AG04449 (cell line): ENCODE results near the gene H19.

ENCODE experiments used
- CTCF ChIA-PET: fragments of 350-600 bp; formaldehyde crosslinking; extraction: SDS; loops from one replicate; lab custom pipeline; 2021; ENCODE audit warnings: antibody characterized with exemption; lab: Yijun Ruan, JAX
- POLR2A ChIA-PET: fragments of 400-600, 350-600 bp; formaldehyde crosslinking; extraction: SDS; loops from one replicate; lab custom pipeline; 2020; ENCODE audit warnings: antibody characterized with exemption, inconsistent platforms; lab: Yijun Ruan, JAX
- DNase-seq: peaks from one replicate; pipeline ENCODE4 v3.0.0-alpha.2; 2010; ENCODE audit warnings: low read depth, low spot score
- H3K4me3 ChIP-seq: 2 replicates; pipeline ENCODE4 v1.5.1; 2011; ENCODE audit warnings: low read depth, mild to moderate bottlenecking, control low read depth, low read length
- TF ChIP-seq, protein P1 (sequence below): IDR thresholded peaks from one replicate; pipeline ENCODE4 v1.5.1; 2011; ENCODE audit warnings: mild to moderate bottlenecking, moderate library complexity, low read length, control low read depth, inconsistent platforms; ENCODE audit not compliant: insufficient read depth; ENCODE audit errors: missing control alignments

Gene H19

DNA sequence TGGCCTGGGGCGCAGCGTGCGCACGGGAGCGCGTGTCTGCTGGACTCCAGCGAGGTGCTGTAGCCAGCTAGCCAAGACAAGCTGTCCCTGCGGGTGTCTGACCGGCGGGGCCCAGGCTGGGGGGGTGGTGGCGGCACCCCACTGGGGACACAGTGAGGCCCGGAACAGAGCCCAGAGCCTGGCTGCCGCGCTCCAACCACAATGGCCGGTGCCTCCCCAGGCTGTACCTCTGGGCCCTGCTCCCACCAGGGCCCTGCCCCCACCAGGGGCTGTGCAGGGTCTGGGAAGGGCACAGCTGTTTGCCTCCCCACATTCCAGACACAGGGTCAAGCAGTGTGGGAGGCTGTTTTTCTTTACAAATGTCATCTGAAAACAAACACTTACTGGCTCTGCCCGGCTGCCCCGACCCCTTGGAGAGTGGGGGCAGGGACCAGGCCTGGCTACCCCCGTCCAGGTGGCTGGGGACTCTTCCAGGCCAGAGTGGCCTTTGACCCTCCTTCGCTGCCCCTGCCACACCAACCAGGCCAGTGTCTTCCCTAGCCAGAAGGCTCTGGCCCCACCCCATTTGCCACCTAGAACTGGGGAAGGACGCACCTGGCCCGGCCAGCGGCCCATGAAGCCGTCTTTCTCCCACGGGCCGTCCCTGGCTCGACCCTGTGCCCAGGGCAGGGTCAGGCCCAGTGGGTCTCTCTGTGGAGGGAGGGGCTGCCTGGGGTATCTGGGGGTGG, 14.6 kb downstream of the H19 start:
- DNase-seq = no peak
- TF ChIP-seq, protein P1, sequence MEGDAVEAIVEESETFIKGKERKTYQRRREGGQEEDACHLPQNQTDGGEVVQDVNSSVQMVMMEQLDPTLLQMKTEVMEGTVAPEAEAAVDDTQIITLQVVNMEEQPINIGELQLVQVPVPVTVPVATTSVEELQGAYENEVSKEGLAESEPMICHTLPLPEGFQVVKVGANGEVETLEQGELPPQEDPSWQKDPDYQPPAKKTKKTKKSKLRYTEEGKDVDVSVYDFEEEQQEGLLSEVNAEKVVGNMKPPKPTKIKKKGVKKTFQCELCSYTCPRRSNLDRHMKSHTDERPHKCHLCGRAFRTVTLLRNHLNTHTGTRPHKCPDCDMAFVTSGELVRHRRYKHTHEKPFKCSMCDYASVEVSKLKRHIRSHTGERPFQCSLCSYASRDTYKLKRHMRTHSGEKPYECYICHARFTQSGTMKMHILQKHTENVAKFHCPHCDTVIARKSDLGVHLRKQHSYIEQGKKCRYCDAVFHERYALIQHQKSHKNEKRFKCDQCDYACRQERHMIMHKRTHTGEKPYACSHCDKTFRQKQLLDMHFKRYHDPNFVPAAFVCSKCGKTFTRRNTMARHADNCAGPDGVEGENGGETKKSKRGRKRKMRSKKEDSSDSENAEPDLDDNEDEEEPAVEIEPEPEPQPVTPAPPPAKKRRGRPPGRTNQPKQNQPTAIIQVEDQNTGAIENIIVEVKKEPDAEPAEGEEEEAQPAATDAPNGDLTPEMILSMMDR = no peak
- H3K4me3 ChIP-seq = no peak overlapping the region
- ChIA-PET POLR2A (no interaction called here), CTCF (no interaction called here)

DNA sequence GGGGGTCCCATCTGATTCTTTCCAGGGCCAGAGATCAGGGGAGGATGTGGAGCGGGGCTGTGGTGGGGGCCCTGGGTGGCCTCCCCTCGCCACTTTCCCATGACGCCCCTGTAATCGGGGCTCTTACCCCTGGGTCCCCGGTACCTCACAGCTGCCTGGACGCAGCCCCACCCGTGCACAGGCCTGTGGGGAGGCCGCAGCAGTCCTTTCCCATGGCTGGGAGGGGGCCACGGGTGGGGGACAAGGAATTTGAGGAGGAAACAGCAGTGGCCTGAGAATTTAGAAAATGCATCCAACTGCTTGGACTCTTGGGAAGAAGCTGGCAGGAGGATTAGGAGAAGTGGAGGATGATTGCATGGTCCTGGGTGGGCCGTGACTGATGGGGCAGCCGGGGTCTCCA, 18.0 kb downstream of the H19 start:
- TF ChIP-seq, protein P1 = no peak
- CTCF ChIA-PET = interaction anchor here (0.9 to 2.0 kb wide), 5 partner anchors 10 to 173 kb away, joined by 3 to 6 read pairs (median 4); no protein-coding TSS in a partner anchor
- POLR2A ChIA-PET = no interaction called here
- H3K4me3 ChIP-seq = no peak overlapping the region
- no peak for DNase-seq

DNA sequence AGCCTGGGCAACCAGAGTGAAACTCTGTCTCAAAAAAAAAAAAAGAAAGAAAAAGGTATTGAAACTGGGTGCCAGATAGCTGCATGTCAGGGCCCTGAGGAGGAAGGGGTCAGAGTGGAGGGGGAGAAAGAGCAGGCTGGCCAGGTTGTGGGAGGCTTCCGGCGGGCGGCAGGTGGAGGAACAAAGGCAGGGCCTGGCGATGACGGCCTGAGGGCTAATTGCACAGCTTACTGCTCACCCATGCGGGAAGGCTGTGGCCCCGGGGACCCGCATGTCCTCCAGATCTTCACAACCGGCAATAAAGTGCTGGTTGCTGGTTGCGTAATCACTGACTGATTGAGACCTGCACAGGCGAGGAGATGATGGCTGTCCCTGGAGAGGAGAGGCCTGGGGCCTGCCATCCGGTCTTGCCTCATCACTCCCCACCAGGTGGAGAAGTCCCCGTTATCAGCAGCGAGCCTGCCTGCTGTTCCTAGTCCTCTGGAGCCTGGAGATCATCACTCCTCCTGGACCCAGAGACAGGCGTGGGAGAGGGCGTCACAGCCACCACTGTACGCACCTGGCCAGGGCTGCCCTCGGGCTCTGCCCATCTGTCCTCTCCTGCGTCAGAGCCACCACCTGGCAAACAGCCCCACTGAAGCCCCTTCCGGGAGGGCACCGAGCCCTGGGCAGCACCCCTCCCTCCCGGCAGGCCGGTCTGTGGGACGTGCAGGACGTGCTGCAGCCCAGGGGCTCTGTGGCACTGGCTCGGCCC, 18.7 kb downstream of the H19 start:
- DNase-seq = no peak
- TF ChIP-seq, protein P1 = no peak
- ChIA-PET CTCF (interaction anchor here (1.0 kb wide), 2 partner anchors 25 to 31 kb away, joined by 3 read pairs; no protein-coding TSS in a partner anchor), POLR2A (no interaction called here)
- no peak overlapping the region for H3K4me3 ChIP-seq

DNA sequence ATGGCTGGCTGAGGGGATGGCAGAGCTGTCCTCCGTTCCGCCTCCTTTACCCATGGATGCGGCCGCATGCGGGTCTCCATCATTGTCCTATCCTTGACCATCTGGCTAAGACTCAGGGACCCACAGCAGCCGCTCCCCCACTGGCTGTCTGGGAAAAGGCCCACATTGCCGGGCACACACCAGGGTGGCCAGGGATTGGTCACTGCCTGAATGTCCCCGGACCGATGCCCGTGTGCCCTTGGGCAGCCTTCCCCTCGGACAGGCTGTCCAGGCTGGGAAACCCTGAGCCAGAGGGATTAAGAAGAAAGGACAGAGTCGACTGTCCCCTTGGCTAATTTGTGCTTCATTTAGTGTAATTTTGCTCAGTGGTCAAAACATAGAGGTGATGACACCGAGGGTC, 22.5 kb downstream of the H19 start:
- ChIA-PET CTCF (no interaction called here), POLR2A (no interaction called here)
- DNase-seq = no peak
- no peak overlapping the region for H3K4me3 ChIP-seq
- TF ChIP-seq, protein P1 = no peak

DNA sequence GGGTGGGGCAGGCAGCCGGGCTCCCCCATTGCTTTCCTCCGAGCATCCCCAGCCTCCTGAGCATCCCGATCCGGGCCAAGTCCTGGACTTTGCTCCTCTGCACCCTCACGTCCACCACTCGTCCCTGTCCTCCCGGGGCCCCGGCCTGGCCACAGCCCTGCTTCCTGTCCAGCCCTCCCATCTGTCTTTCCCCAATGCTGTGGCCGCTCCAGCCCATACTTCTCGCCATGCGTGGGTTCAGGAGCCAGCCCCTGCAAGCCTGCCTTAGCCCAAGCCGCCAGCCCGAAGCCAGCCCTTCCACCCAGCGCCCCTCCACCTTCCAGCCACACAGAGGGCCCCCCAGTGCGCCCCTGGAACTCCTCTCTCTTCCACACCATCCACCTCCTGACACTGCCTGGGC, 26.7 kb downstream of the H19 start:
- ChIA-PET POLR2A (no interaction called here), CTCF (interaction anchor here (1.1 to 2.5 kb wide), 2 partner anchors 16 to 181 kb away, joined by 5 to 11 read pairs; no protein-coding TSS in a partner anchor)
- DNase-seq = no peak
- no peak overlapping the region for H3K4me3 ChIP-seq
- TF ChIP-seq, protein P1 = no peak

DNA sequence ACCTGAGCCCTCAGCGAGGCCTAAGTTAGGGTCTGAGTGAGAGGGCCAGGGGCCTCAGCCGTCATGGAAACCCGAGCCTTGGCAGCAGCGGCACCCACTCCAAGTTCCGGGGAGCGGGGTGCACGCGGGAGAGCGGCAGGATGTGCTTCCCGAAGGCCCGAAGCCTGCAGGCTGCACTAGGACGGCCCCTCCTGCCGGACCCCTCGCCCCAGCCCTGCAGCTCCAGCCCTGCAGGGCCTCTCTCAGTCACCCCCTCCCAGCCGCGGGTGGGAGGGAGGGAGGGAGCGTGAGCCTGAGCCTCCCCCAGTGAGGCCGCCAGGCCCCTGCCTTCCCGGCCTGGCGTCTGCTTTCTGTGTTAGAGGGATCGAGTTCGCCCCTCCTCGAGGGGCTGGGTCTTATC, 27.9 kb downstream of the H19 start:
- ChIA-PET CTCF (interaction anchor here (1.1 to 3.1 kb wide), 7 partner anchors 10 to 186 kb away, joined by 3 to 20 read pairs (median 5); partner anchors contain the start of gene H19), POLR2A (no interaction called here)
- H3K4me3 ChIP-seq = no peak overlapping the region
- TF ChIP-seq, protein P1 = no peak
- no peak for DNase-seq
